ENCODE results near the gene PRR12. TPM values are rescaled to one million over a fixed set of nuclear protein-coding genes. Genes with fewer than 3 reads are reported as not detected.

The PRR12 gene
- total RNA-seq, 1 donor from 2014 or later, result 64.5 TPM

DNA sequence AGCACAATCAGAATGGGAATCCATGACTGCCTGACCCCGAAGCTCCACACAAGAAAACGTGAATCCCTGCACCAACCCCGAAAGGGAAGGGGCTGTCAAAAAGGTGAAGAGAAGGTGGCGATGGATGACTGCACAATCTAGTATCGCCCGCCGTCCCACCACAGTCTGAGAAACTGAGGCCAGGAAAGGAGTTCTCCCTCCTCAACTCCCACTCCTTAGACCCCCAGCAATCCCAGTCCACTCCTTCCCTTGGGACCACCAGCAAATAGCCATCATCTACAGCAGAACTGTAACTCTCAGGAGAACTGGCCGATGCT lies 11.1 kb upstream of the PRR12 start:
- peak overlapping the region; percentile 94 for H3K27ac Mint-ChIP-seq
- H3K4me1 Mint-ChIP-seq (ENCODE audit: low read depth), result peaks cover 18% of the 10 kb centered on the region
- H3K9me3 Mint-ChIP-seq (ENCODE audit: low read depth), result no peaks in the 10 kb centered on the region
- H3K27me3 Mint-ChIP-seq, result no peaks in the 10 kb centered on the region
- TF ChIP-seq, protein P1, sequence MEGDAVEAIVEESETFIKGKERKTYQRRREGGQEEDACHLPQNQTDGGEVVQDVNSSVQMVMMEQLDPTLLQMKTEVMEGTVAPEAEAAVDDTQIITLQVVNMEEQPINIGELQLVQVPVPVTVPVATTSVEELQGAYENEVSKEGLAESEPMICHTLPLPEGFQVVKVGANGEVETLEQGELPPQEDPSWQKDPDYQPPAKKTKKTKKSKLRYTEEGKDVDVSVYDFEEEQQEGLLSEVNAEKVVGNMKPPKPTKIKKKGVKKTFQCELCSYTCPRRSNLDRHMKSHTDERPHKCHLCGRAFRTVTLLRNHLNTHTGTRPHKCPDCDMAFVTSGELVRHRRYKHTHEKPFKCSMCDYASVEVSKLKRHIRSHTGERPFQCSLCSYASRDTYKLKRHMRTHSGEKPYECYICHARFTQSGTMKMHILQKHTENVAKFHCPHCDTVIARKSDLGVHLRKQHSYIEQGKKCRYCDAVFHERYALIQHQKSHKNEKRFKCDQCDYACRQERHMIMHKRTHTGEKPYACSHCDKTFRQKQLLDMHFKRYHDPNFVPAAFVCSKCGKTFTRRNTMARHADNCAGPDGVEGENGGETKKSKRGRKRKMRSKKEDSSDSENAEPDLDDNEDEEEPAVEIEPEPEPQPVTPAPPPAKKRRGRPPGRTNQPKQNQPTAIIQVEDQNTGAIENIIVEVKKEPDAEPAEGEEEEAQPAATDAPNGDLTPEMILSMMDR (IDR thresholded peaks at IDR 0.05; ENCODE audit: unreplicated experiment), result no peak
- H3K4me3 Mint-ChIP-seq (ENCODE audit: low read depth), result peak overlapping the region; percentile 97
- no peaks in the 10 kb centered on the region for H3K36me3 Mint-ChIP-seq (ENCODE audit: insufficient read depth)
- no peak for DNase-seq (ENCODE audit: low spot score, unreplicated experiment)

DNA sequence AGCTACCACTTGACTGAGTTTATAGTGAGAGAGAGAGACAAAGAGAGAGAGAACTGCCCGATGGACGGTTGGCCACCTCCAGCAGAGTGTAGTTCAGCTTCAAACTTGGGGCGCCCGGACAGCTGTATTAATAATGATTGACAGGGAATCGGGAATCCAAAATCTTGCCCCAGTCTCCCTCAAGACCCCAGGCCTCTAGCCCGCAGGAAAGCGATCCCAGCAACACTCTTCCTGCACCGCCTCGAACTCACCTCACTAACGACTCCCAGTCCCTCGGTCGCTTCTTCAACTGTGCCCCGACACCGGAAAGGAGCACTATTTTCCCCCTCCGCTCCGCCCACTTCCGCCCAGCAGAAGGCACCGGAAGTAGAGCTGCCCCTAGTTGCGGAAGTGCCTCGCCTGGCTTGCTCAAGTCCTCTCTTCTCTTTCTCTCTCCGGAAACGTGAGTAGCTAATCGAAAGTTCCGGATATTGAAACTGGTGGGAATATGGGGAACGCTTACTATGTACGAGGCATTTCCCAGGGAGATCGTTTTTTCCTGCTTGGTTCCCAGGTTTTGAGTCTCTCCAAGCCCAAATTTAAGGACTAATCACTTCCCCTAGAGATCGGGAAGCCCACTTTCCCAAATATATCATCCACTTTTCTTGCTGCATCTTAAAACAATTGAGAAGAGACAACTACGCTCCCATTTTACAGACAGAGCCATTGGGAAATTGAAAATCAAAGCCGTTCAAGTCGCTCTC lies 10.5 kb upstream of the PRR12 start, which contains the start of gene NOSIP:
Gene NOSIP (minus strand): TSS at position 293 of the 743 bp plus-strand sequence. CDS start 19,865 bp downstream, outside the sequence.
- Mint-ChIP-seq H3K27ac (peak within 1 kb of the TSS; percentile 94), H3K9me3 (ENCODE audit: low read depth) (no peaks in the 10 kb centered on the region), H3K4me3 (ENCODE audit: low read depth) (peak within 1 kb of the TSS; percentile 97), H3K27me3 (no peaks in the 10 kb centered on the region), H3K4me1 (ENCODE audit: low read depth) (peaks cover 21% of the 10 kb centered on the region), H3K36me3 (ENCODE audit: insufficient read depth) (no peaks in the 10 kb centered on the region)
- TF ChIP-seq, protein P1 (IDR thresholded peaks at IDR 0.05; ENCODE audit: unreplicated experiment), result no peak
- peak; percentile 87 for DNase-seq (ENCODE audit: low spot score, unreplicated experiment)

DNA sequence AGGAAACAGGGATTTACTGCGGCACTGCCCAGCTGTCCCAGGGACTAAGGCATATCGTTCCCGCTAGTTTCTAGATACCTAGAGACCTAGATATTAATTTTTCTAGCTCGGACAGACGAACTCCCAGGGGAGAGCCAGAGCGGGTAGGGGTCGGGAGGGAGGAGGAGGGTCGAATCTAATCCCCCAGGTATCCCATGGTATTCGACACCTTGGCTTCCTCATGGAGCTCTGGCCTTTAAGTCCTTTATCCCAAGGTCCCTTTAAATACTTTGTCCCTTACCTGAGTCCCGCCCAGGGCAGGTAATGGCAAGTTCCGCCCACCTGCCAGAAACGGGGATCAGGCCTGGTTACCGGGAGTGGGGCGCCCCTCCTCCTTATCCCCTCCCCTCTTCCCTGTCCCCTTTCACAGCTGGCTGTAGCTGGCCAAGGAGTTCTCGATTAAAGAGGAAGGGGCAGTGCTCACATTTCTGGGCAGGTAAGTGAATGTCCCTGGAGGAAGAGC lies 9.9 kb upstream of the PRR12 start, which contains the start of gene PRRG2:
Gene PRRG2 (plus strand): TSS at position 310 of the 502 bp plus-strand sequence. CDS start 1,904 bp downstream, outside the sequence.
- Mint-ChIP-seq H3K27me3 (no peaks in the 10 kb centered on the region), H3K36me3 (ENCODE audit: insufficient read depth) (no peaks in the 10 kb centered on the region), H3K4me3 (ENCODE audit: low read depth) (peak within 1 kb of the TSS; percentile 97), H3K9me3 (ENCODE audit: low read depth) (no peaks in the 10 kb centered on the region), H3K27ac (peak within 1 kb of the TSS; percentile 94), H3K4me1 (ENCODE audit: low read depth) (peaks cover 22% of the 10 kb centered on the region)
- TF ChIP-seq, protein P1 (IDR thresholded peaks at IDR 0.05; ENCODE audit: unreplicated experiment), result no peak
- DNase-seq (ENCODE audit: low spot score, unreplicated experiment), result no peak

DNA sequence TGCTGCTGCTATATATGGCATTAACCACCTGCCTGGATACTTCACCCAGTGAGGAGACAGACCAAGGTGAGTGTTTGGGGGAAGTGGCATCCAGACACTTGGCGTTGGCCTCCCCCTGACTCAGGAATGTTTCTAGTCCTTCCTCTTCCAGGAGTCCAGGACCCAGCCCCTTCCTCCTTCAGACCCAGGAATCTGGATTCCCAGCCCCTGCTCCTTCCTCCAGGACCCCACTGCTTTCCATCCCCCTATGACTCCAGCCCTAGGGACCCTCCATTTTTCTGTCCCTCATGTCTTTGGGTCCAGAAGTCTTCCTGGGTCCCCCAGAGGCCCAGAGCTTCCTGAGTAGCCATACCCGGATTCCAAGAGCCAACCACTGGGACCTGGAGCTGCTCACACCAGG lies 7.7 kb upstream of the PRR12 start:
- peaks cover 22% of the 10 kb centered on the region for H3K4me1 Mint-ChIP-seq (ENCODE audit: low read depth)
- H3K27ac Mint-ChIP-seq, result no peak overlapping the region
- TF ChIP-seq, protein P1 (IDR thresholded peaks at IDR 0.05; ENCODE audit: unreplicated experiment), result no peak
- no peaks in the 10 kb centered on the region for H3K27me3 Mint-ChIP-seq
- H3K9me3 Mint-ChIP-seq (ENCODE audit: low read depth), result no peaks in the 10 kb centered on the region
- no peak overlapping the region for H3K4me3 Mint-ChIP-seq (ENCODE audit: low read depth)
- DNase-seq (ENCODE audit: low spot score, unreplicated experiment), result no peak
- no peaks in the 10 kb centered on the region for H3K36me3 Mint-ChIP-seq (ENCODE audit: insufficient read depth)

DNA sequence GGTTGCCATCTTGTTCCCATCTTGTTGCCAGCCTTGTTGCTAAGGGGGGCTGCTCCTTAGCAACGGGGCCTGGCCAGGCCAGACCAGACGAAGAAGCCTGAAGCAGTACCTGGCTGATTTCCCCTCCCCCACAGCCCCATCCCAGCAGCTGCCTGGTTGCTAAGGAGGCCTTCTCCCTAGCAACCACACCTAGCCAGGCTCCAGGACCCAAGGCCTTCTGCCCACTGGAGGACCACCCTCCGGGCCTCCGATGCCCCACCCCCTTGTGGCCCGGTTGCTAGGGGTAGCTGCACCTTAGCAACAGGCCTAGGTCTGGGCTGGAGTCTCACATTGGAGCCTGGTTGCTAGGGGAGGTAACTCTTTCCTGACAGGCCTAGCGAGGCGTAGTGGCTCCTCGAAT lies 6.0 kb upstream of the PRR12 start:
- peak overlapping the region; percentile 76 for H3K27ac Mint-ChIP-seq
- H3K36me3 Mint-ChIP-seq (ENCODE audit: insufficient read depth), result no peaks in the 10 kb centered on the region
- H3K9me3 Mint-ChIP-seq (ENCODE audit: low read depth), result no peaks in the 10 kb centered on the region
- TF ChIP-seq, protein P1 (IDR thresholded peaks at IDR 0.05; ENCODE audit: unreplicated experiment), result no peak
- peak; percentile 54 for DNase-seq (ENCODE audit: low spot score, unreplicated experiment)
- peaks cover 11% of the 10 kb centered on the region for H3K4me1 Mint-ChIP-seq (ENCODE audit: low read depth)
- H3K4me3 Mint-ChIP-seq (ENCODE audit: low read depth), result no peak overlapping the region
- no peaks in the 10 kb centered on the region for H3K27me3 Mint-ChIP-seq
